Mononuclear cell (primary cell): Measurements from ENCODE around the gene FAM222A. TPM values are rescaled to one million over a fixed set of nuclear protein-coding genes. Genes with fewer than 3 reads are reported as not detected.

ENCODE experiments used
- H3K27me3 ChIP-seq: 2 replicates; pipeline ENCODE4 v1.6.0; 2011; ENCODE audit warnings: low read length, control low read depth; ENCODE audit not compliant: insufficient read depth
- H3K4me1 ChIP-seq: 2 replicates; pipeline ENCODE4 v1.5.1; 2011; ENCODE audit warnings: mild to moderate bottlenecking, low read length, control low read depth; ENCODE audit not compliant: insufficient read depth
- H3K4me3 ChIP-seq: 2 replicates; pipeline ENCODE4 v1.5.1; 2011; ENCODE audit warnings: mild to moderate bottlenecking, low read length, moderate library complexity
- H3K9me3 ChIP-seq: 2 replicates; pipeline ENCODE4 v1.5.1; 2011; ENCODE audit warnings: low read depth, mild to moderate bottlenecking, control low read depth, low read length
- total RNA-seq: library from RNA; depleted of rRNA; stranded (reverse); fragments of >200 nt; gene quantifications from one replicate; pipeline ENCODE4 v1.2.3, GENCODE V29; 2012

The FAM222A gene
- total RNA-seq, 1 donor: 1.0 TPM

DNA sequence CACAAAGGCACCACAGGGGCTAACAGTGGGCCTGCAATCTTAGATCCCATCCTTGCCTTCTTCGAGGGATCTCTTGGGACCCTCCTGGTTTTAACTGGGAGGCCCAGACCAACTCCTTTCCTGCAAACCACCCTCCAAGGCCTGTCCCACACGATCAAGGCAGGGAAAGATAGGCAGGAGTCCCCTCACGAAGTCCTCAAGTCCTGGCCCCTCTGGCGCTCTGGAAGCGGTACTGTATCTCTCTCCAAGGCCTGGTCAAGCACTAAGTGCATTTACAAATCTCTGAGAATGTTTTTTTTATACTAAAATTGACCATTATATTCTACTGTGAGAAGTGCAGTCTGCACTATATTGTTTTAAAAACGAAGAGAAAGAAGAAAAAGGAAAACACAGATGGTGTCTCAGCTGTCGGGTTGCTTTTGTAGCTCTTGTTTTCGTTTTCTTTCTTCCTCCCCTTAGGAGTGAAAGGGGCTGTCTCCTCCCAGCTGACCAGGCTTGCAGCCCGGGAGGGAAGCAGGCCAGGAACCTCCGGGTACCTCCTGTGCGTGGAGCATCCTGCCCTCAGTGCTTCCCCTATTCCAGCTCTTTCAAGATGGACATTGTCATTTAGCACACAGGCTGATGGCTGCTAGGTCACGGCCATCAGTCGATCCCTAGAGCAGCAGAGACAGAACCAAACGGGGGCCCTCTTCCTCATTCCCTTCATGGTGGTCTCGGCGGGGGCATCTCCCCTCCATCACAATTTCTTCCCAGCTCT is 56.7 kb downstream of the FAM222A start:
- H3K4me1 ChIP-seq: no peaks in the 10 kb centered on the region
- H3K9me3 ChIP-seq: no peaks in the 10 kb centered on the region
- H3K27me3 ChIP-seq: no peaks in the 10 kb centered on the region
- H3K4me3 ChIP-seq: no peak overlapping the region

DNA sequence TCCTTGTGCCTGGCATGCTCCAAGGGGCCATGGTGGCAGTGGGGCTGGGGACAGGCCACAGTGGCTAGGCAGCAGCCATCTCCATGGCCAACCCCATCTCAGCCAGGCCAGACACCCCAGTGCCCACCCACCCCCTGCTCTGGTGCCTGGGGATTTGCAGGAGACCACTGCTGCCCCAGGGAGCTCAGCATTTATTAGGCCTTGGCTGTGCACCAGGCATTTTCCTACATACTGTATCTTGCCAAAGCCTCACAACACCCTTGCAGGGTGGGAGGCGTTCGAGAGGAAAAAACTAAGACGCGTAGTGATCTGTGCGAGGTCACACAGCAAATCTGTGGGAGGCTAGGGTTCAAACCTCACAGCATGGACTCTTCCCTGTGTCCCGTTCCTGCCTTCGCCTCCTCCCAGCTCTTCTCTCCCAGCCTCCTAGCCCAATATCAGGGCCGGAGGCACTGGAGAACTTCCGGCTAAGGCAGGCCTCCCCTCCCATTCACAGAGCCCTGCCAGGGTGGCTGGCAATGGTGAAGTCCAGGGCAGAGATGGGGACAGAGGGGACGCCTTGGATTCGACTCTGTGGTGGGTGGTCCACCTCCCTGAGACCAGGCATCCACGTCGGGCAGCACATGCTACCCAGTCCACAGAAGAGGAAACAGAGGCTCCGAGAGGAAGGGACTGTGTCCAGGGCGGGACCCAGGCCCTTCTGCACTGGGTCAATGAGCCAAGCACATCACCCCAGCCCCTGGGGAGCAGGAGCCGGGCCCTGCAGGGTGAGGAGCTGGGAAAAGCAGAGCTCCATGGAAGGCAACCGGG is 57.4 kb downstream of the FAM222A start:
- no peaks in the 10 kb centered on the region for H3K9me3 ChIP-seq
- no peaks in the 10 kb centered on the region for H3K4me1 ChIP-seq
- H3K4me3 ChIP-seq: no peak overlapping the region
- H3K27me3 ChIP-seq: no peaks in the 10 kb centered on the region

DNA sequence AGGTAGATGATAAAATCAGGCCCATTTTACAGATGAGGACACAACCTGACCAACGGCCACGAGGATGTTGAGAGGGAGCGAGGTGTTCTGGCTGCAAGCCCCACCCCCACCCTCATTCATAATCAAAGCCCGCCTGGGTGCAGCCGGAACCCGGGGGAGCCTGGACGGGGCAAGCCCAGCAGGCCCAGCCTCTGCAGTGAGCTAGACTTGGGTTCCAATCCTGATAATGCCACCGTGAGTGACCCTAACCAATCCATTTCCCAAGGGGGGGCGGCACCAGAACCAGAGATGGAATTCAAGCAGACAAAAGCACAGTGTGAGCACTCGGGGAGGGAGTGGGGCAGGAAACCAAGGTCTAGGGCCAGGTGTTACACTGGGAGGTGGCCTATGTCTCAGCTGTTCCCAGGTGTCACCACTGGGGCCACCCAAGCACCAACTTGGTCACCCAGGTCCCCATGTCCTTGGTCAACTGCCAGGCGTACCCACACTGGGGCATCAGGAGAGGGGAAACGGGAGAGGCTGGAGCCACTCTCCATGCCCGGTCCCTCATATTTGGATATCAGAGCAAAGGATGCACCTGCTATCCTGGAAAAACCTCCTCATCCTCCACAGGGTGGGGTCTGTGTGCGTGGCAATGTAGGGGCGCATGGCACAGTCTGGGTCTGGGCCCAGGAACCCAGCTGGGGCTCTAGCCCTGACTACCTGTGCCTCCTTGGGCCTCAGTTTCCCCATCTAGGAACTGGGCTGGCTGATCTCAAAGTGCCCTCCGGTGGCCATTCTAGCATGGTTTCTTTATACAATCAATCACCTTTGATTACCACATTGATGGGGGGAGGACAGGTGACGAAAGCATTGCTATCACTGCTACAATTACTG is 58.4 kb downstream of the FAM222A start:
- H3K9me3 ChIP-seq: no peaks in the 10 kb centered on the region
- no peaks in the 10 kb centered on the region for H3K4me1 ChIP-seq
- no peak overlapping the region for H3K4me3 ChIP-seq
- no peaks in the 10 kb centered on the region for H3K27me3 ChIP-seq

GRCh38 chr12:109772622-109773321 is 59.1 kb downstream of the FAM222A start:
- no peaks in the 10 kb centered on the region for H3K9me3 ChIP-seq
- H3K27me3 ChIP-seq: no peaks in the 10 kb centered on the region
- no peak overlapping the region for H3K4me3 ChIP-seq
- no peaks in the 10 kb centered on the region for H3K4me1 ChIP-seq

DNA sequence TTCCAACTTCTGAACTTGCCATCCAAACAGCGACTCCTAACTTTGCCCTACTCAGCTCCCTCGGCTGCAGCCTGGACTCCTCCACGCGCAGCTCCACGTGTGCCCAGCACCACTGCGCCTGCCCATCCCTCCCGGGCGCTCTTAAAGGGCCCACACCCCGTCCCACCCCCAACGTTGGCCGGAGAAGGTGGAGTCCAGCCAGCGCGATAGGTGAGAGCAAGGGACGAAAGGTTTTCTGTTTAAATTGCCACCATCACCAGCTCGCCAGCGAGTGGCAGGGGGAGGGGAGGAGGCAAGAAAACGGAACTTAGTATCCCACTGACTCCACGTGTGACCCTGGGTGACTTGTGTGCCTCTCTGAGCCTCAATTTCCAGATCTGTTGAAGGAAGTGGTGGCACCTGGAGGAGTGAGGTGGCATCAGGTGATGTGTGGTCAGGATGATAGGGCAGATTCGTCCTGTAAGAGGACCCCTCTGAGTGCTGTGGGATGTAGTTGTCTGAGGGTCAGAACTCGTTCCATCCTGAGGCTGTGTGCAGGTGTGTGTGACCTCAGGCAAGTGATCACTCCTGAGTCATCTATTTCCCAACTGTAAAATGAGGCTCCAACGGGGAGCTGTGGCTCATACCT is 59.9 kb downstream of the FAM222A start:
- Histone ChIP-seq H3K4me3 (no peak overlapping the region), H3K9me3 (no peaks in the 10 kb centered on the region), H3K4me1 (no peaks in the 10 kb centered on the region), H3K27me3 (no peaks in the 10 kb centered on the region)

DNA sequence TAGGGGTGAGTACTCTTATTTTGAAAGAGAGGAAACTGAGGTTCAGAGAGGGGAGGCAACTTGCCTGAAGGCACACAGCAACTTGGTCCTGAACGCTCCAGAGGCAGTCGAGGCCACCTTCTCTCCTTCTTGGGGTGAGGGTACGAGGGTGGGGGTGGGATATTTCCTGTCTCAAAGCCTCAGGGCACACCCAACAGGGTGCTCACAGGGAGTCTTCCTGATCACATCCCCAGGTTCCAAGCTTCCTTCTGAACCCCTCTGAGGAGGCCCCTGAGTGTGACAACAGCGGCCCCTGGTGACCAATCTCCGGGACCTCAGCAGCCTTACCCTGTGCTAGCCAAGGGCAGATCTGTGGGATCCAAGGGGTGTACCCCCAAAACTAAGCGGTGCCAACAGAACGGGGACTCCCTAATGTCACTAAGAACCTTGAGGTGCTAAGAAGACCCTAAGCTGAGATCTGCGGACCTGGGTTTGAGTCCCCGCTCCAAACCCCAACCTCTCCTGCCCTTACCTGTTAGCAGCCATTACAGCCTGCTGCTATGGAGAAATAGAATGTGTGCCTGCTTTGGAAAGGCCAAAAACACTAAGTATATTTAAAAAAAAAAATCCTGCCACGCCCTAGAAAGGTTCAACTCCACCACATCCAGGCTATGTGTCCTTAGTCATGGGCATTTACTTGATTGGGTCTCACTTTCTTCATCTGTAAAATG is 61.7 kb downstream of the FAM222A start:
- no peaks in the 10 kb centered on the region for H3K4me1 ChIP-seq
- no peaks in the 10 kb centered on the region for H3K9me3 ChIP-seq
- no peak overlapping the region for H3K4me3 ChIP-seq
- H3K27me3 ChIP-seq: no peaks in the 10 kb centered on the region

GRCh38 chr12:109776624-109777023 is 63.0 kb downstream of the FAM222A start:
- no peak overlapping the region for H3K4me3 ChIP-seq
- H3K4me1 ChIP-seq: no peaks in the 10 kb centered on the region
- H3K9me3 ChIP-seq: no peaks in the 10 kb centered on the region
- H3K27me3 ChIP-seq: no peaks in the 10 kb centered on the region

GRCh38 chr12:109777544-109777943 is 63.9 kb downstream of the FAM222A start:
- H3K27me3 ChIP-seq: no peaks in the 10 kb centered on the region
- no peaks in the 10 kb centered on the region for H3K4me1 ChIP-seq
- no peak overlapping the region for H3K4me3 ChIP-seq
- no peaks in the 10 kb centered on the region for H3K9me3 ChIP-seq

DNA sequence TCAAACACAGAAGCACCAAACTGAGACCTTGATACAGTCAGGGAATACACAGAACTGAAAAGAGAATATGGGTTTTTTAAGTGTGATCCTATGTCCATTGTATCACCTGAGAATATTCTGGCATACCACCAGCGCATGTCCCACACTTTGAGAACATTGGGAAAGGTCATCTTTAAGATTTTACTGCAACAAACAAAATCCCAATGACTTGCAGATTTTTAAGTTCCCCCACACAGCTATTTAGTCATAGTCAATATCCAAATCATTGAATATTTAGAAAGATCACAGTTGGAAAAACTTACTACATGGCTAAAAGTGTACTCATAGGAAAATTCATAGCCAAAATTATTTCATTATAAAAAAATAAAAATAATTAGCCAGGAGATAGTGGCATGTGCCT is 65.1 kb downstream of the FAM222A start:
- Histone ChIP-seq H3K27me3 (no peaks in the 10 kb centered on the region), H3K9me3 (no peaks in the 10 kb centered on the region), H3K4me3 (no peak overlapping the region), H3K4me1 (no peaks in the 10 kb centered on the region)

- no peaks in the 10 kb centered on the region for H3K4me1 ChIP-seq
- no peaks in the 10 kb centered on the region for H3K9me3 ChIP-seq
- no peaks in the 10 kb centered on the region for H3K27me3 ChIP-seq
- H3K4me3 ChIP-seq: no peak overlapping the region
These were observed 65.8 kb downstream of the FAM222A start for GRCh38 chr12:109779382-109779781.

- Histone ChIP-seq H3K4me1 (no peaks in the 10 kb centered on the region), H3K27me3 (no peaks in the 10 kb centered on the region)
These were observed 68.2 kb downstream of the FAM222A start for GRCh38 chr12:109781668-109782325.

DNA sequence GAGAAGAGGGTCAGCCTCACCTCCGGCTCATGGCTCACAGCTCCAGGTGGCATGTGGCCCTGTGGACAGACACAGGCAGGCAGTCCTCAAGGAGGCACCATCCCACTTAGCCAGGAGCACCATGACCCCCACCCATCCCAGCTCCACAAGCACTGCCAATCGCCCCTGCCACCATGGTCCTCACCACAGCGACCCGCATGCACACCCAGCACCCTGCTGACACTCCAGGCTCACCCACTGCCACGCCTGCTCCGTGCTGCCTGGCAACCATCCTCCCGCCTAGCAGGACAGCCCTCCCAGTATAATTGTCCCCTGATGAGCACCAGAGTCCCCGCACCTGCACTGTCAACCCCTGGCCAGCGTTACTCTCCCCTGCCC is 68.7 kb downstream of the FAM222A start:
- no peak overlapping the region for H3K4me3 ChIP-seq
- H3K4me1 ChIP-seq: no peaks in the 10 kb centered on the region
- H3K27me3 ChIP-seq: no peaks in the 10 kb centered on the region
- no peaks in the 10 kb centered on the region for H3K9me3 ChIP-seq

More at GRCh38 chr12:109781668-109782325, 68.2 kb downstream of the FAM222A start:
- Histone ChIP-seq H3K9me3 (no peaks in the 10 kb centered on the region), H3K4me3 (no peak overlapping the region)

DNA sequence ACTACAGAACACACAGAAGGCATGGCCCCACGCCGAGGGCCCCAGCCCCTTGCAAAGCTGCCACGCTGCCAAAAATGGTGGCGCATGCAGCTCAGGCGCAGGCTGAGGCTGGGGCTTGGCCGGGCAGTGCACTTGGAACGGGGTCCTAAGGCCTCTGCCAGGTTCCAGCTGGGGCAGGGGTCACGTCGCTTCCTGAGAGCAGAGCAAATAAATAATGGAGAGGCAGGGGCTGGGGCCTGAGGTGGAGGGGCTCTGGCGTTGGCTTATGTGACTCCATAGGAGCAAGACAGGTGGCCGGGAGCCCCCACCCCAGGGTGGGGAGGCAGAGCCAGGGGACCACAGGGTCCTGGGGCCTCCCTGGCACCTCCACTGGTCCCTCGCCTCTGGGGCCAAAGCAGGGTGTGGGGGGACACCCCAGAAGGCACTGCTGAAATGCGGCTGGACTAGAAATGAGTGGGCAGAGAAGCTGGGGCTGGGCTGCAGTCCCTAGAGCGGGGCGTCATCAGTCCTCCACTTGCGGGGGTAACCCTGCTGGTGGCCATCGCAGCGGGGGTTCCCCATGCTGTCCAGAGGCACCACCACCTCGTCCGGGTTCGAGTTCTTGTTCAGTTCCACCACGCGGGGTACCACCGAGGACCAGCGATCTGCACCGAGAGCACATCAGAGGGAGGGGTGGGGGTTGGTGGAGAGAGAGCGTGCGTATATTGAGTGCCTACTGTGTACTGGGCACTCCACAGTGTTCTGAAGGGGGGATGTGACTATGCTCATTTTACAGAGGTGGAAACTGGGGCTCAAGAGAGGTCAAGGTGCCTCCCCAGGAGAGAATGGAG is 69.7 kb downstream of the FAM222A start:
- no peaks in the 10 kb centered on the region for H3K27me3 ChIP-seq
- no peak overlapping the region for H3K4me3 ChIP-seq
- no peaks in the 10 kb centered on the region for H3K9me3 ChIP-seq
- no peaks in the 10 kb centered on the region for H3K4me1 ChIP-seq
